GM21825 (cell line): ENCODE results near the gene HBS1L.

Experiments
- ATAC-seq: cut with Tn5 transposase; IDR thresholded peaks from one replicate; pipeline ENCODE4 v1.9.1; 2021; ENCODE audit warnings: mild to moderate bottlenecking, moderate library complexity; ENCODE audit not compliant: unreplicated experiment

The HBS1L gene

DNA sequence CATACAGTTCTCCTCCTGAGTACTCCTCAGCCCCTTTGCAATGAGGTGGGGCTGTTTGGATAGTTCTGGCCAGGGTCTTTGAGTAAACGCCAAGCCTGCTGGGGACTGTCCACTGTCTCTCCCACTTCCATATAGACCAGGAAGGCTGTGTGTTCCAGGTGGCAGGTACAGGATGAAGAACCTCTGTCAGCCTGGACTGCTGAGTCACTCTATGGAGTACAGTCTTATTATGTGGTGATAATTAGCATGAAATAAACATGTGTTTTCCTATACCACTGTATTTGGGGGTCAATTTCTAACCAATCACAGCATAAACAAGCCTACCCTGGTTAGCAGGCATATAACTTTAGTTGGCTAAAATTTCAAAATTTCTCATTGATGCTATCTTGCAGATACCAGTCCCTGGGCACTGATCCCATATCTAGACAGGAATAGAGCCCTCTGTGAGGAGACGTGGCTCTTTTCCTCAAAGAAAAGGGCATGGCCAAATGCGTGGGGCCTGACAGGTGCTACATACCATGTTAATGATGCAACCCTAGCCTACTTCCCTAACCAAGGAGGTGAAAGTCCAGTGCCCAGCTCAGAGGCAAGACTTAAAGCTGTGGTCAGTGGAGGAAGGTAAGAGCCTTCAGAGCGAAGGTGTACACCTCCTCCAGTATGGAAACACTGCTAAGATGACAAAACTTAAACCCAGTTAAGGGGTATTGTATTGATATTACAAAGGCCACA lies 100.2 kb downstream of the HBS1L start:
- ATAC-seq = no peak

DNA sequence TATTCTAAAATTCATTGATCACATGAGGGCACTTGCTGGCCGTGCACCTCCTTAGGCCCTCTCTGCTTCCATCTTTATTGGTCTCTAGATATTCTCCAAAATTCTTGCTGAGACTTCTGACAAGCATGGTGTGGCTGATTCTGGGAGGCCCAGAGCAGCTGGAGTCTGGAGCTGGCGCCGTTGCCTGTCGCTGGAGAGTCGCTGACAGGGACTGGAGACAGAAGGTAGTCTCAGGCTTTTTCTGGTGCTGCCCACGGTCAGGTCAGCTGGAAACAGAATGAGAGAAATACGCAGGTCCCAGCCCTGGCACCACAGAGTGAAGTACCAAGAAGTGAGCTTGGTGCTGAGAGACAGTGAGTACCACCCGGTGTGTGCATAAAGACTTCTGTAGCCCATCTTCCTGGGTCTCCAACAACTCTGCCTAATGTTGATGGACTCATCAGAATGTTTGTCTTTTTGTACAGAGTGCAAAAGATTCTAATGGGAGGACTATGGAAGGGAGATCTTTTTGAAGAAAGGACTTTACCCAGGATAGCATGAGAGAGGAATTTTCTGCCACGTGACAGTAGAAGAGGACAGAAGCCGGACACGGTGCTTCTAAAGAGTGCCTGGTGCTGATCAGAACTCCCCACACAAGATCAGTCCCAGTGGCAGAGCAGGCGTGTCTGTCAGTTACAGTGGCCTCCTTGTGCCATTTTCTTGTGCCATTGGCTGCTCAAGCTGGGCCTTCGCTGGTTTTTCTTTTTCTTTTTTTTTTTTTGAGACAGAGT lies 102.9 kb downstream of the HBS1L start:
- no peak for ATAC-seq

- no peak for ATAC-seq
Measured at GRCh38 chr6:134950482-134950881, 104.1 kb downstream of the HBS1L start.

GRCh38 chr6:134949927-134950326 lies 104.7 kb downstream of the HBS1L start, which contains the start of gene ALDH8A1:
Gene ALDH8A1 (minus strand): TSS chr6:134950101. CDS start chr6:134950053, 48 bp downstream.
- no peak for ATAC-seq

- no peak for ATAC-seq
Measured at GRCh38 chr6:134948691-134949090, 105.9 kb downstream of the HBS1L start.

DNA sequence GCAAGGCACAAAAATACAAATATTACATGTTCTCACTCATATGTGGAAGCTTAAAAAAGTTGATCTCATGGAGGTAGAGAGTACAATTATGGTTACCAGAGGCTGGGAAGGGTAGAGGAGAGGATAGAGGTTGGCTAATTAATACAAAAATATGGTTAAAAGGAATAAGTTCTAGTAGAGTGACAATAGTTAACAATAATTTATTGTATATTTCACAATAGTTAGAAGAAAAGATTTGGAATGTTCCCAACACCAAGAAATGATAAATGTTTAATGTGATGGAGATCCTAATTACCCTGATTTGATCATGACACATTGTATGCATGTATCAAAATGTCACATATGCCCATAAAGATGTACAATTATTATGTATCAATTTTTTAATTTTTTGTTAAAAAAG lies 106.5 kb downstream of the HBS1L start:
- ATAC-seq = no peak

- no peak for ATAC-seq
Measured at GRCh38 chr6:134945045-134945444, 109.6 kb downstream of the HBS1L start.

DNA sequence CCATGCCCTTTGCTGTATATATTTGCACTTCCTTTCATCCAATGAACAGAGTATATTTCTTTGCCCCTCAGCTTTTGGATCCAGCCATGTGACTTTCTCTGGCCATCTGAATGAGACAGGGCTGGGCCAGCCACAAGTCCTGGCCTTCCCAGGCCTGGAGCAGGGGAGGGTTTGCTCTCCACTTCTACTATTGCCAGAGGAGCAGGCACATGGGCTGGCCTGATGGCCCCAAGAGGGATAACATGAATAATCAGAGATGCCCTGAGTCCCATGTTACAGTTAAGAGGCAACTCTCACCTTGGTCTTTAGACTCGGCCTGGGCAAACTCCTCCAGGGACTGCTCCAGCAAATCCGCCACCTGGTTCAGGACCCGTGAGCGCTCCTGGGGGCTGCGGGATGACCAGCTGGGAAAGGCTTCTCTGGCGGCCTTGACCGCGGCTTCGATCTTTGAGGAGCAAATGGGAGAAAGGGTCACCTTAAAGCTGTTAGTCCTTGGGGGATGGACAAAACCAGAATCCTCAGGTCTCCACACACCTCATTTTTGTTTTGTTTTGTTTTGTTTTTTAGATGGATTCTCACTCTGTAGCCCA lies 111.0 kb downstream of the HBS1L start:
- no peak for ATAC-seq

DNA sequence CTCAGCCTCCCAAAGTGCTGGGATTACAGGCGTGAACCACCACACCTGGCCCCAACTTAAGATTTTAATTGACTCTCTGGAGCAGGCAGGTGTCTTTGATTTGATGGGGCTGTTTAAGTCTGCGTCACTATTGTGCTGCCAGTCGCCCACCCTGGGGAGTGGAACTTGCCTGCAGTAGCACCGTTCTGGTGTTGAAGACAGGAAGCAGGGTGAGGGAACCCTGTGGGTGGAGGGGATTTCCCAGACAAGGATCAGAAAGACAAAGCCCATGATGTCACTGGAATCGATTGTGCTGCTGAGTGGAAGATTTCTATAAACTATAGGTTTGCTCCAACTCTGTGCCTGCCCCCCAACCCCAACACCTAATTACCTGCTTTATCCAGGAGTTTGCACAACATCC lies 115.7 kb downstream of the HBS1L start:
- peak; percentile 76 for ATAC-seq

DNA sequence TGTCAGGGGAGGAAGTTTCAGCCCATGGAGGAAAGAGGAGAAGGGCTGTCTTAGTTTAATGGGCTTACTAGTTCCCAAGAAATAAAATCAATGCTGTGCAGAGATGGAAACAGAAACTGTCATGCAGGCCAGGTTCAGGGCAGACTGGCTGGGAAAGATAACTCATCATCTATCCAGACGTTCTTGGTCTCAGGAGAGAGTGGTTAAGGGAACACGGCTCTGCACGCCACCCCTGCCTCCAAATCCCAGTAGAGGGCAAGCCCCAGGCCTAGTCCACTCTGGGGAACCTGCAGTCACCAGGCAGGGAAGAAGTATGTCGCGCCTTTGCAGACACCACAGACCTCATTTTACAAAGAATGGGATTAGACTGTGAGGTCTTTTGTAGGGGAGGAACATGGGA lies 117.2 kb downstream of the HBS1L start:
- no peak for ATAC-seq

DNA sequence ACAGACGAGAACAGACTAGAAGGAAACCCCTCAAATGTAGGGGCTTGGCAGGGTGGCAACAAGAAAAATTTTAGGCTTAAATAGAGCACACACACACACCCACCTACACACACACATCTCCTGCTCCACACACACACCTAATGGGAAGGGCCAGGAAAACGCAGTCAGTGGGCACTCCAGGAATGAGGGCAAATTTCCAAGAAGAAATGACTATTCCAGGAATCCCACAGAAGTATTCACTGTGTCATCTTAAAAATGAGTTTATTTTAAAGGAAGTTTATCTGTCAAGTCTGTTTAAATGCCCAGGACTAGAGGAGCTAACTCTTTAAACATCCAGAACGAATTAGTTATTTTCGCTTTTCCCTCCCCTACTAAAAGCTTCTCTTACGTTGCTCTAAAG lies 117.7 kb downstream of the HBS1L start:
- ATAC-seq = no peak

DNA sequence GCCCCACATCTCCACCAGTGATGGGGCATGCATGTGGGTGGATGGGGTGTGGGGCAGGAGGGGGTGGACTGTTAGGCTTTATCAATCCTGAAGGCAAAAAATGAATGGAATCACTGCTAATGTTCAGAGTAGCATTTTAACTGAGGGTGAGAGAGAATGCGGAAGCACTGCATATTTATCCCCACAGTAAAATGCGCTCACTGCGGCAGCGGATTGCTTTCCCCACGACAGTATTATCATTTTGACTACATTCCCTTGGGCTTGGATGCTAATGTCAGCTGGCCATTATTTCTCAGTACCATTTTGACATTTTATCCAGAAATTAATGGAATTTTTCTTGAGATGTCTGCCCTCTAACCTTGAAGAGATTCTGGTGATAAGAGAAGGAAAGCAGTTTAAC lies 118.1 kb downstream of the HBS1L start:
- no peak for ATAC-seq

GRCh38 chr6:134934793-134935485 lies 119.7 kb downstream of the HBS1L start:
- ATAC-seq = no peak

DNA sequence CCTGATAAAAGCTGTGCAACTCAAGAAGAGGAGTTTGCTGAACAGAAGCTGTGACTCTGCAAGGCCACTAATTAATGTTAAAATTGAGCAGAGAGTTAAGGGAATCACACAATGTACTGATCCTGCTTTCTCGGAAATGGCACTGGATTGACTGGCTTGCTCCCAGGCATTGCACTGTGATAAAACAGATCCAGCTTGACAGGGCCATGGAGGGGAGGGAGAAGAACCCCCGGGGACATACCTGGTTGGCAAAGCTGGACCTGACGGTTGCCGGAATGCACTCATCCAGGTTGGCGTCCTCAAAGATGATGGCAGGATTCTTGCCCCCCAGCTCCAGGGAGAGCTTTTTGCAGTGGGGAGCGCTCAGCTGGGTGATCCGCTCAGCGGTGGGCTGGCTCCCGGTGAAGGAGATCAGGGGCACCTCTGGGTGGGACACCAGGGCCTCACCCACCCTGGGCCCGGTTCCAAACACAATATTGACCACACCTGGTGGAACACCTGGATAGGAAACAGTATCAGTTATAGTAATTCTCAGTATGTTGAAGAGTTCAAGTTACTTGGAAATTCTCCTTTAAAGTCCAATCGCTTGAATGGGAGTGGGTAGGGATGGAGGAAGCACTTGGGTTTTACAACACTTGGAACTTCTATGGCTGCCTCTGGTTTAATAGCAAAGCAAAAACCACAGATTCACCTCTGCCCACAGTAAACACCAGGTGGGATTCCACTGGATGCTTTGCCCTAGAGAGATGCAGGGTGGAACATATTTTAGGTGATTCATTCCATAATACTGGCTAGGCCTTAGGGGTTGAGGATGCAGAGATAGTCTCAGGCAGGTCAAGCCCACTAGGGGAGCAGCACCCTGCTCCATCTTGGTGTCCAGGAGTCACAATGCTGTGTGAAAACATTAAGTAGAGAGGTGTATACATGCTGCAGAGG lies 121.8 kb downstream of the HBS1L start:
- ATAC-seq = no peak

- ATAC-seq = no peak
Measured at GRCh38 chr6:134932098-134932497, 122.5 kb downstream of the HBS1L start.

DNA sequence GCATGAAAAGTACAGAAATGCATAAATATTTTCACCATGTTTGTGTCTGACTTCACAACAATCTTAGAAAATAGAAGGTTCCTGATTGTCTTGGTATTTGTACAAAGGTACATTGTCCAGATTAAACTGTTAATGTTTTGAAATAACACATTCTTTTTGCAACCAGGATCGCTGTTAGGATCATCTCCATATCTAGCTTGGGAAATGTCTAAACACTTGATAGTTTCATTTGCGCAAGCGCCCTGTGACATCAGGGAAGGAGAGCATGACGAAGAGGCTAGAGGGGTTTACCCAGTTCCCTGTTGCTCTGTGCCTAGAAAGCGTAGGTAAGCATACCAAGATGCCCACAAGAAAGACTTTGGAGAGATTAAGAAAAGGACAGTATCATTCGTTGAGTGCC lies 124.2 kb downstream of the HBS1L start:
- ATAC-seq = no peak

GRCh38 chr6:134928151-134928900 lies 126.3 kb downstream of the HBS1L start:
- no peak for ATAC-seq

DNA sequence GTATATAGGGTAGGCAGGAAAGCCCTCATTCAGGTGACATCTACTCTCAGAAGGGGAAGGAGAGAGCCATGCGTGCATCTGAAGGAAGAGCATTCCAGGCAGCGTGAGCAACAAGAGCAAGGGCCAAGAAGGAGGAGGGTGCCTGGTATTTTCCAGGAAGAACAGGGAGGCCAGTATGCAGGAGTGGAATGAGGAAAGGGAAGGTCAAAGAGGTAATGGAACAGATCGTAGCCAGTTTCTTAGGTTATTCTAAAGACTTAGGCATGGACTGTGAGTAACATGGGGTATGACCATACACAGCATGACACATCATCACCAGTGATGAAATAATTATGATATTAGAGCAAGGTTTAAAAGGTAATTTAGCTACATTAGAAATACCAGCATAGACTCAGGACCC lies 128.8 kb downstream of the HBS1L start:
- ATAC-seq = no peak

DNA sequence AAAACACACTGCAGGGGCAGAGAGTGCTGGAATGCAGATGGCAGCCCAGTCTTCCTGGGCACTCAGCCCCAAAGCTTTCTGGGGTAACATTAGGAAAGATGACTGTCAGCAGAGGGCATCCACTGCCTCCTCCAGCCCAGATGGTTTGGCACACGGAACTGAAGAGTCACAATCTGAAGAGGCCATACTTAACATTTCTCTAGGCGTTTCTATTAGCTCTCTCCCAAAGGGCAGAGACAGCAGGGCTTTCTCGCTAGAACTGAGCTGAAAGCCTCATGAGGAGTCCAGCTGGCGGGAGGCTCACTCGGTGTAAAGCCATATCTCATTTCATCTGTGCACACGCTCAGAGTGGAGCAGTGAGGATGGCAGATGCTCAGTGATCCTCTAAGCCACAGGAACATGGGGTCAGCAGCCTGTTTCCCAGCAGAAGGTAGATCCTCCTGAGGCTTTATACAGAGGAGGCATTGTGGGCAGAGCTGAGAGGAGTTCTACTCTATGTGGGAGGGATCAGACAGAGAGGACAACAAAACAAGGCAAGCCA lies 132.8 kb downstream of the HBS1L start:
- no peak for ATAC-seq
